ENCODE measurements around the gene ATXN1. TPM values are rescaled to one million over a fixed set of nuclear protein-coding genes. Genes with fewer than 3 reads are reported as not detected.

Gene ATXN1
- total RNA-seq, 1 donor from 2014 or later: 71.2 TPM

DNA sequence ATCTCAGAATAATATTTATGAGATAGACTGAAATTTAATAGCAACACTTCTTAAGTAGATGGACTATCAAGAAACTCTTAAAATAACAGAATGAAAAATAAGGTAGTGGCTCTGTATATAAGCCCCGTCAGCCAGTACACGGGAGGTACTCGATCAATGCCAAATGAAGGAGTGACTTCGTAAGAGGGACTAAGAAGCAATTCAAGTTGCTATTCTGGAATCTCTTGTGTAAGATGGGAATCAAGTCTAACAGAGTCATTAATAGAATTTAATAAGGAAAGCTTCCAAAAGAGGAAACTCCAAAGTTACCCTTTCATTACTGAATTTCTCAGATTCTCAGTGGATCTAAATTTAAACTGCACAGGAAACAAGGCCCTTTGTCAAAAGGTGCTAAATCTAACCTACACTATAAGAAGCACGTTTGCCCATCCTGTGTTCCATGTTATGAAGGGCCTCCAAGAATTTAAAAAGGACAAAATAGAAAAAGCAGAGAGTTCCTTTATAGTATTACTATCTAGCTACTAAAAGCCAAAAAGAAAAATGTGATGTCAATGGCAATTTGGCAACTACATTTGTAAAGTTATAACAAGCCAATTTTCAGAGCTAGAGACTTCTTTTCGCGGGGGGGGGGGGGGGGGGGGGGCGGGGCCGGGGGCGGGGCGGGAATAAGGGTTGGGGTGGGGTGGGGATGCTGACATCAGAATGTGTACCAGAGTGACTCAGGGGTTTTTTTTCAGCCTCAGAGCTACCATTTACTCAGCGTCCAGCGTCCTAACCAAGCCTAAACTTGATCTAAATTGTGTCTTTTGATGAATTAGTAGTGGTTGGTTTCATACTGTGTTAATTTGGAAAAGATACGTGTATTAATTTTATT lies 322.3 kb downstream of the ATXN1 start:
- TF ChIP-seq CTCF (IDR thresholded peaks at IDR 0.05): no peak
- DNase-seq: no peak
- peak; percentile 39 for ATAC-seq
- intact Hi-C loops (cut with DNase I): no loop called here
- no peak overlapping the region for H3K27ac ChIP-seq
- H3K9me3 ChIP-seq: no peaks in the 10 kb centered on the region
- H3K4me1 ChIP-seq: peaks cover 13% of the 10 kb centered on the region
- H3K27me3 ChIP-seq: no peaks in the 10 kb centered on the region
- H3K36me3 ChIP-seq: no peaks in the 10 kb centered on the region
- H3K4me3 ChIP-seq: no peak overlapping the region

- intact Hi-C loops (cut with DNase I): no loop called here
- peak; percentile 29 for ATAC-seq
- Histone ChIP-seq H3K9me3 (no peaks in the 10 kb centered on the region), H3K4me3 (no peak overlapping the region), H3K27me3 (no peaks in the 10 kb centered on the region), H3K27ac (no peak overlapping the region), H3K4me1 (peaks cover 21% of the 10 kb centered on the region), H3K36me3 (no peaks in the 10 kb centered on the region)
- DNase-seq: no peak
- no peak for TF ChIP-seq CTCF (IDR thresholded peaks at IDR 0.05)
Observed at GRCh38 chr6:16437984-16438383, 323.3 kb downstream of the ATXN1 start.

DNA sequence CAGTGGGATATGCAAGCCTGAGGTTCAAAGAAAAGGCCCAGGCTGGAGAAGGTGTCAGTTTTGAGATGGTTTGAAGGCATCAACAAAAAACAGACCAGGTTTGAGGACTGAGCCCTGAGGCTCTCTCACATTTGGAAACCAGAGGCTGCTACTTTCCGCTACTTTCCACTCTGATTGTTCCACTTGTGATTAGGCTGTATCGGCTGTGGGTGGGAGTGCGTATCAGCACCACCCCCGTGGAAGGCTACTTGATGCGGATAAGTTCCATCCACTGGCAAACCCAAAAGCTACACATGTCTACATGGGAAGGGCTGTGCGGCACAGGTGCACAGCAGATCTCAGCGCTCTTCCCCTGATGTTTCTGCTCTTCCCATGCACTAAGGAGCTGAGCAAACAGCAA lies 324.2 kb downstream of the ATXN1 start:
- peaks cover 30% of the 10 kb centered on the region for H3K4me1 ChIP-seq
- no peaks in the 10 kb centered on the region for H3K36me3 ChIP-seq
- H3K27me3 ChIP-seq: no peaks in the 10 kb centered on the region
- H3K9me3 ChIP-seq: no peaks in the 10 kb centered on the region
- H3K27ac ChIP-seq: no peak overlapping the region
- intact Hi-C loops (cut with DNase I): no loop called here
- TF ChIP-seq CTCF (IDR thresholded peaks at IDR 0.05): no peak
- DNase-seq: no peak
- no peak for ATAC-seq
- H3K4me3 ChIP-seq: no peak overlapping the region

DNA sequence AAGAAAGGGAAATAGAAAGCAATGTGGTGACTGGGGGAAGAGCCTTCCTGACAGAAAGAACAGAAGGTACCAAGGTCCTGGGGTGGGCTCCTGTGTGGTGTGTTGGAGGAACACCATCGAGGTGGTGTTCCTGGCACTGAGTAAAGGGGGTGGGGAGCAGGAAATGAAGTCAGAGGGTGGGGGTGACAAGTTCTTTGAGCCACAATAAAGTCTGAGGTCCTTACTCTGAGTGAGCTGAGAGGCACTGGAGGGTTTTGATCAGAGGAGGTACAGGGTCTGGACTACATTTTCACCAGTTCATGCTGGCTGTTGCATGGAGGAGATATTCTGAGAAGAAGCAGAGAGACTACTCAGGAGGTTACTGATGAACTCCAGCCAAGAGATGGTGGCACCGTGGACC lies 324.7 kb downstream of the ATXN1 start:
- no peak for TF ChIP-seq CTCF (IDR thresholded peaks at IDR 0.05)
- Histone ChIP-seq H3K36me3 (no peaks in the 10 kb centered on the region), H3K4me3 (no peak overlapping the region), H3K9me3 (no peaks in the 10 kb centered on the region), H3K27ac (no peak overlapping the region), H3K4me1 (peaks cover 34% of the 10 kb centered on the region), H3K27me3 (no peaks in the 10 kb centered on the region)
- ATAC-seq (peak; percentile 31), DNase-seq (no peak)
- intact Hi-C loops (cut with DNase I): no loop called here

GRCh38 chr6:16434885-16435284 lies 326.4 kb downstream of the ATXN1 start:
- intact Hi-C loops (cut with DNase I): no loop called here
- Histone ChIP-seq H3K9me3 (no peaks in the 10 kb centered on the region), H3K36me3 (no peaks in the 10 kb centered on the region), H3K4me3 (no peak overlapping the region), H3K27me3 (no peaks in the 10 kb centered on the region), H3K4me1 (peaks cover 34% of the 10 kb centered on the region), H3K27ac (no peak overlapping the region)
- ATAC-seq: no peak
- TF ChIP-seq CTCF (IDR thresholded peaks at IDR 0.05): no peak
- DNase-seq: no peak

All from upper lobe of right lung (tissue), 1 donor.